CD14-positive monocyte (primary cell): Measurements from ENCODE around the gene ZBTB7A. TPM values are rescaled to one million over a fixed set of nuclear protein-coding genes. Genes with fewer than 3 reads are reported as not detected.

Experiments
- DNase-seq, 3 donors: peaks; one replicate each; pipeline ENCODE4 v3.0.0-alpha.2; 2011 to 2022
- H2AFZ ChIP-seq: 2 replicates; pipeline ENCODE4 v1.6.0; 2012; ENCODE audit warnings: mild to moderate bottlenecking, low read depth, low read length, inconsistent platforms; ENCODE audit not compliant: insufficient read depth, poor library complexity, severe bottlenecking
- H3K27ac ChIP-seq, 2 donors: 1 replicate in 1 of 2; 2 replicates in 1 of 2; pipeline ENCODE4 v1.5.1; 2012 to 2013; ENCODE audit warnings: low read length in 2 of 2, control low read depth in 1 of 2, inconsistent platforms in 1 of 2, low read depth in 1 of 2, mild to moderate bottlenecking in 1 of 2
- H3K27me3 ChIP-seq, 2 donors: one replicate each; pipeline versions ENCODE4 v1.6.0 to v1.6.1; 2011 to 2013; ENCODE audit warnings: low read length in 2 of 2; ENCODE audit not compliant: control insufficient read depth in 2 of 2, insufficient read depth in 2 of 2
- H3K36me3 ChIP-seq, 2 donors: replicated peaks in 1 of 2; 1 replicate in 1 of 2; 2 replicates in 1 of 2; pipeline versions ENCODE4 v1.5.1 to v1.6.1; 2012 to 2013; ENCODE audit warnings: low read length in 2 of 2, control low read depth in 1 of 2, inconsistent platforms in 1 of 2, mild to moderate bottlenecking in 1 of 2; ENCODE audit not compliant: insufficient read depth in 2 of 2, control insufficient read depth in 1 of 2
- H3K4me1 ChIP-seq, 2 donors: 1 replicate in 1 of 2; 2 replicates in 1 of 2; pipeline versions ENCODE4 v1.5.1 to v1.6.1; 2012 to 2013; ENCODE audit warnings: low read length in 2 of 2, control low read depth in 1 of 2, inconsistent platforms in 1 of 2, mild to moderate bottlenecking in 1 of 2, moderate library complexity in 1 of 2; ENCODE audit not compliant: insufficient read depth in 2 of 2, control insufficient read depth in 1 of 2
- H3K4me2 ChIP-seq: replicated peaks from 2 replicates; pipeline ENCODE3; 2012; ENCODE audit warnings: low read length, moderate library complexity, mild to moderate bottlenecking; ENCODE audit not compliant: poor library complexity, severe bottlenecking; ENCODE audit errors: extremely low read depth
- H3K4me3 ChIP-seq, 3 experiments: fragments of 200-600 bp in 1 of 3; sonication (generic) in 1 of 3; replicated peaks in 1 of 3; 1 replicate in 2 of 3; 2 replicates in 1 of 3; pipeline ENCODE4 v1.5.1; 2011 to 2013; ENCODE audit warnings: low read length in 3 of 3, mild to moderate bottlenecking in 3 of 3, control low read depth in 2 of 3, low read depth in 2 of 3, inconsistent platforms in 1 of 3, moderate library complexity in 1 of 3
- H3K79me2 ChIP-seq: 2 replicates; pipeline ENCODE4 v1.6.0; 2012; ENCODE audit warnings: mild to moderate bottlenecking, control low read depth, inconsistent platforms, low read length, moderate library complexity; ENCODE audit not compliant: insufficient read depth
- H3K9ac ChIP-seq: 2 replicates; pipeline ENCODE4 v1.6.0; 2017; ENCODE audit warnings: low read length, mild to moderate bottlenecking; ENCODE audit not compliant: insufficient read depth, poor library complexity, severe bottlenecking
- H3K9me3 ChIP-seq, 2 donors: replicated peaks in 1 of 2; 1 replicate in 1 of 2; 2 replicates in 1 of 2; pipeline versions ENCODE4 v1.5.1 to v1.6.1; 2012 to 2013; ENCODE audit warnings: low read length in 2 of 2, control low read depth in 1 of 2; ENCODE audit not compliant: control insufficient read depth in 1 of 2, insufficient read depth in 1 of 2
- H4K20me1 ChIP-seq: 2 replicates; pipeline ENCODE4 v1.6.0; 2012; ENCODE audit warnings: mild to moderate bottlenecking, low read length, control low read depth, moderate library complexity; ENCODE audit not compliant: insufficient read depth
- H3K27ac Mint-ChIP-seq, 7 donors: one replicate each; pipeline ENCODE4 v1.8.0; 2020; ENCODE audit warnings: mild to moderate bottlenecking in 7 of 7, mixed read lengths in 7 of 7, moderate library complexity in 6 of 7, inconsistent platforms in 2 of 7
- H3K27me3 Mint-ChIP-seq, 3 donors: one replicate each; pipeline ENCODE4 v1.8.0; 2021 to 2022; ENCODE audit warnings: low read depth in 3 of 3, mild to moderate bottlenecking in 3 of 3, mixed read lengths in 3 of 3, moderate library complexity in 3 of 3, inconsistent platforms in 1 of 3
- H3K36me3 Mint-ChIP-seq, 2 donors: one replicate each; pipeline ENCODE4 v1.8.0; 2020; ENCODE audit warnings: mixed read lengths in 2 of 2, inconsistent platforms in 1 of 2, mild to moderate bottlenecking in 1 of 2
- H3K4me1 Mint-ChIP-seq: one replicate; pipeline ENCODE4 v1.8.0; 2020; ENCODE audit warnings: mild to moderate bottlenecking, mixed read lengths
- H3K4me3 Mint-ChIP-seq, 2 donors: one replicate each; pipeline ENCODE4 v1.8.0; 2020; ENCODE audit warnings: mild to moderate bottlenecking in 2 of 2, mixed read lengths in 2 of 2, moderate library complexity in 1 of 2
- H3K9me3 Mint-ChIP-seq, 7 donors: one replicate each; pipeline ENCODE4 v1.8.0; 2020 to 2022; ENCODE audit warnings: mixed read lengths in 7 of 7, mild to moderate bottlenecking in 6 of 7, moderate library complexity in 6 of 7, inconsistent platforms in 2 of 7
- WGBS: methylation state at CpG from one replicate; pipeline ENCODE4 v1.1.5; 2013; ENCODE audit warnings: missing lambda C conversion rate; ENCODE audit not compliant: insufficient coverage; 5-methylcytosine and 5-hydroxymethylcytosine counted together
- intact Hi-C, 2 donors: fragments of 100-400 bp; cut with micrococcal nuclease; formaldehyde crosslinking; loops; one replicate each; pipeline versions ENCODE4 v1.15.0 to v1.15.1; 2023
- polyA plus RNA-seq, 3 donors: library from polyadenylated mRNA; depleted of rRNA in 1 of 3; unstranded in 2 of 3; stranded (reverse) in 1 of 3; fragments of 300-500 nt in 2 of 3; fragments of >200 nt in 1 of 3; fragmentation: Illumina TruSeq in 2 of 3; gene quantifications; 1 replicate in 2 of 3; 2 replicates in 1 of 3; pipeline ENCODE4 v1.2.3, GENCODE V29; 2012 to 2021
- TF ChIP-seq, protein P1 (sequence below): fragments of 200-600 bp; IDR thresholded peaks from one replicate; pipeline ENCODE4 v1.8.0; 2022; ENCODE audit warnings: antibody characterized with exemption, mild to moderate bottlenecking

Gene ZBTB7A
- polyA plus RNA-seq, 3 donors, result 18.0 to 31.5 (median 20.2) TPM

DNA sequence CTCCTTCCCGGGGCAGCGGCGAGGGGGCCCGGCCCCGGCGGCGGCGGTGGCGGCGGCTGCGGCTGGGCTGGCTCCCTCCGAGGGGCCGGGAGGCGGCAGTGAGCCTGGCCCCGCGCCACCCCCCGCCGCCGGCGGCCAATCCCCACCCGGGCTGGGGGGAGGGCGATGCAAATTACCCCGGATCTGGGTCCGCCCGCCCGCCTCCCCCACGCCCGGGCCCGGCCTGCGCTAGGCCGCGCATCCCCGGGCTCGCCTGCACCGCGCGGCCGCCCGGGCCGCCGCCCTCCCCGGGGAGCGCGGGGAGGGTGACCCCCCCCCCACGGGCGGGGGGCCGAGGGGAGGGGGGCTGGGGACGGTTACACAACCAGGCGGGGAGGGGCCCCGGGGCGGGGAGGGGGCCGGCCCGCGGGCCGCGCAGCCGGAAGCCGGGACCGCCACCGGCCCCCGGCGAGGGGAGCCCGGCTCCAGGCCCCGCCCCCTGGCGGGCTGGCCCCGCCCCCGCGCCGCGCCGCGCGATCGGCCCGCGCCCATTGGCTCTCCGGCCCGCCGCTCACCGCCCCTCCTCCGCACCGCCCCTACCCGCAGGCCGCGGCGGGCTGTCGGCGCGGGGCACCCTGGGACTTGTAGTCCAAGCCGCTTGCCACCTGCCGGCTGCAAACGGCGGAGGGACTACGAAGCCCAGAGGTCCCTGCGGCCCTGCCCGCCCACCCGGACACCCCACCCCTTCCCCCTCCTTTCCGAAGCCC is 1.1 kb downstream of the ZBTB7A start:
- TF ChIP-seq, protein P1, sequence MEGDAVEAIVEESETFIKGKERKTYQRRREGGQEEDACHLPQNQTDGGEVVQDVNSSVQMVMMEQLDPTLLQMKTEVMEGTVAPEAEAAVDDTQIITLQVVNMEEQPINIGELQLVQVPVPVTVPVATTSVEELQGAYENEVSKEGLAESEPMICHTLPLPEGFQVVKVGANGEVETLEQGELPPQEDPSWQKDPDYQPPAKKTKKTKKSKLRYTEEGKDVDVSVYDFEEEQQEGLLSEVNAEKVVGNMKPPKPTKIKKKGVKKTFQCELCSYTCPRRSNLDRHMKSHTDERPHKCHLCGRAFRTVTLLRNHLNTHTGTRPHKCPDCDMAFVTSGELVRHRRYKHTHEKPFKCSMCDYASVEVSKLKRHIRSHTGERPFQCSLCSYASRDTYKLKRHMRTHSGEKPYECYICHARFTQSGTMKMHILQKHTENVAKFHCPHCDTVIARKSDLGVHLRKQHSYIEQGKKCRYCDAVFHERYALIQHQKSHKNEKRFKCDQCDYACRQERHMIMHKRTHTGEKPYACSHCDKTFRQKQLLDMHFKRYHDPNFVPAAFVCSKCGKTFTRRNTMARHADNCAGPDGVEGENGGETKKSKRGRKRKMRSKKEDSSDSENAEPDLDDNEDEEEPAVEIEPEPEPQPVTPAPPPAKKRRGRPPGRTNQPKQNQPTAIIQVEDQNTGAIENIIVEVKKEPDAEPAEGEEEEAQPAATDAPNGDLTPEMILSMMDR, result no peak
- intact Hi-C loops, result loop anchor here (2.0 to 5.0 kb wide), 4 partner anchors 13 to 78 kb away; partner anchors contain the start of genes EEF2 (in 1 of the 2) and MAP2K2 (in 1 of the 2)
- Mint-ChIP-seq H3K4me1 (peaks cover 48% of the 10 kb centered on the region), H3K27ac (peak overlapping the region in 3 of 7 donors; percentile 16 to 79 (median 75)), H3K4me3 (peak overlapping the region in 1 of 2 donors; percentile 67), H3K36me3 (peaks cover 10 to 15% of the 10 kb centered on the region in 2 donors), H3K9me3 (no peaks in the 10 kb centered on the region), H3K27me3 (peaks cover 0 to 2% (median 0%) of the 10 kb centered on the region in 3 donors)
- H3K27ac ChIP-seq, result peak overlapping the region in 1 of 2 donors; percentile 77
- peak overlapping the region; percentile 98 for H3K9ac ChIP-seq
- no peaks in the 10 kb centered on the region for H3K9me3 ChIP-seq
- H2AFZ ChIP-seq, result no peak overlapping the region
- WGBS, result 0% methylated on average over 51 of the region's 98 CpGs
- H3K36me3 ChIP-seq, result peaks cover 11 to 17% of the 10 kb centered on the region in 2 donors
- peaks cover 55% of the 10 kb centered on the region for H3K79me2 ChIP-seq
- peak overlapping the region; percentile 81 for H3K4me2 ChIP-seq
- peak overlapping the region; percentile 86 to 96 (median 93) for H3K4me3 ChIP-seq
- no peaks in the 10 kb centered on the region for H3K27me3 ChIP-seq
- DNase-seq, result peak; percentile 93 to 96 (median 95)
- peaks cover 58 to 62% of the 10 kb centered on the region in 2 donors for H3K4me1 ChIP-seq
- peaks cover 39% of the 10 kb centered on the region for H4K20me1 ChIP-seq

DNA sequence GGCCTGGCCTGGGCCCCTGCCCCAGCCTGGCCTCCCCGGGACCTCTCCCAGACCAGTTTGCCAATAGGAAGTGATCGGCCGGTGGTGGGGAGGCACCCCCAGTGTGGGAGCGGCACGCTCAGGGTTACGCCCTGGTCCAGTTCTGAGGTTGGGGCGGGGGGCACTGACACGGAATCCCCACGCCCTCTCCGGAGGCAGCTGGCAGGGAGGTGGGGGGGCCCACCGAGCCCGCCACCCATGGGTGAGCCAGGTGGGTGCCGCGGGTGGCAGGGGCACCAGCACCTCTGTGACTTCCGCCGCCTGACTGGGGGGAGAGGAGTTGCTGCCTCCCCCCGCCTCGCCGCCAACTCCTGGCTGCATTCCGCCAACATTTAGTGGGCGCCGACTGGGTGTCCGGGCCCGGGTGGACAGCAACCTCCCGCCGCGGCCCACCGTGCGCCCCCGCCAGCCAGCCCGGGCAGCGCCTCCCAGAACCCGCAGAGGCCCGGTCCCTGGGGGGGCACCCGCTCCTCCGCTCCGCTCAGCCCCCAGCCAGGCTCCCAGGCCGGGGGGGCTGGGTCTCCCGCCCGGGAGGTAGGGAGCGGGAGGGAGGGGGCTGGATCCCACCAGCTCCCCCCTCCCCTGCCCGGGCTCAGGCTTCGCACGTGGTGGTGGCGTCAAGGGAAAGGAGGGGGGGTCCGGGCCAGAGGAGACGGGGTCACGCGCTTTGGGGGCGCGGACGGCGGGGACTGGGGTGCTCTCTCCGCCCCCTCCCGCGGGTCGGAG is 2.0 kb downstream of the ZBTB7A start:
- peak overlapping the region; percentile 98 for H3K9ac ChIP-seq
- WGBS, result under 1% methylated on average over 44 of the region's 57 CpGs
- peaks cover 52% of the 10 kb centered on the region for H3K4me1 Mint-ChIP-seq
- H3K27ac Mint-ChIP-seq, result peak overlapping the region in 6 of 7 donors; percentile 57 to 100 (median 91)
- no peaks in the 10 kb centered on the region for H3K27me3 ChIP-seq
- H3K4me3 Mint-ChIP-seq, result peak overlapping the region; percentile 88 to 89
- intact Hi-C loops, result loop anchor here (5.0 kb wide), 4 partner anchors 53 to 77 kb away; partner anchors contain the start of genes EEF2 (in 1 of the 2), MAP2K2 (in 1 of the 2) and PIAS4 (in 1 of the 2)
- peak overlapping the region; percentile 89 for H3K4me2 ChIP-seq
- H3K36me3 ChIP-seq, result peaks cover 11 to 17% of the 10 kb centered on the region in 2 donors
- TF ChIP-seq, protein P1, result no peak
- peaks cover 47% of the 10 kb centered on the region for H4K20me1 ChIP-seq
- peaks cover 0 to 2% (median 0%) of the 10 kb centered on the region in 3 donors for H3K27me3 Mint-ChIP-seq
- no peak overlapping the region for H2AFZ ChIP-seq
- H3K9me3 Mint-ChIP-seq, result no peaks in the 10 kb centered on the region
- peaks cover 64% of the 10 kb centered on the region for H3K79me2 ChIP-seq
- H3K4me1 ChIP-seq, result peaks cover 65 to 68% of the 10 kb centered on the region in 2 donors
- H3K27ac ChIP-seq, result peak overlapping the region; percentile 97
- peak; percentile 69 to 72 (median 69) for DNase-seq
- no peaks in the 10 kb centered on the region for H3K9me3 ChIP-seq
- H3K36me3 Mint-ChIP-seq, result peaks cover 10 to 15% of the 10 kb centered on the region in 2 donors
- peak overlapping the region; percentile 66 to 93 (median 84) for H3K4me3 ChIP-seq
